HG02870 (cell line): ENCODE measurements around the gene SPEN.
"Not testable (repeated sequence)": the region's sequence is repeated elsewhere in the genome, so short reads cannot be mapped to it uniquely, and the experiment has no call there.

ENCODE experiments used
- ATAC-seq: cut with Tn5 transposase; IDR thresholded peaks from one replicate; pipeline ENCODE4 v1.9.1; 2021; ENCODE audit warnings: mild to moderate bottlenecking, moderate library complexity; ENCODE audit not compliant: unreplicated experiment

Gene SPEN

GRCh38 chr1:15847100-15847892 lies at the start of gene SPEN:
SPEN (plus strand) TSS chr1:15847707; CDS start chr1:15848068, 361 bp downstream.
- peak; percentile 48 for ATAC-seq

- ATAC-seq, result no peak
Observed at GRCh38 chr1:15799004-15799867, 48.3 kb upstream of the SPEN start.

- ATAC-seq, result no peak
Observed at GRCh38 chr1:15799928-15800835, 47.3 kb upstream of the SPEN start.

GRCh38 chr1:15802234-15802965 lies 45.1 kb upstream of the SPEN start:
- ATAC-seq, result no peak

GRCh38 chr1:15803380-15803779 lies 44.1 kb upstream of the SPEN start:
- ATAC-seq, result no peak

GRCh38 chr1:15804060-15804459 lies 43.4 kb upstream of the SPEN start:
- no peak for ATAC-seq

GRCh38 chr1:15807121-15807520 lies 40.4 kb upstream of the SPEN start:
- no peak for ATAC-seq

GRCh38 chr1:15807549-15807948 lies 40.0 kb upstream of the SPEN start, which contains the start of gene UQCRHL:
UQCRHL (minus strand) TSS chr1:15807649; CDS start chr1:15807649, 0 bp downstream.
- ATAC-seq, result not testable (repeated sequence)

GRCh38 chr1:15808955-15809354 lies 38.6 kb upstream of the SPEN start:
- no peak for ATAC-seq

GRCh38 chr1:15810073-15810472 lies 37.4 kb upstream of the SPEN start:
- ATAC-seq, result no peak

- no peak for ATAC-seq
Observed at GRCh38 chr1:15816674-15817073, 30.8 kb upstream of the SPEN start.

GRCh38 chr1:15820478-15820877 lies 27.0 kb upstream of the SPEN start:
- ATAC-seq, result no peak

- no peak for ATAC-seq
Observed at GRCh38 chr1:15825800-15826199, 21.7 kb upstream of the SPEN start.

- ATAC-seq, result no peak
Observed at GRCh38 chr1:15826810-15827507, 20.5 kb upstream of the SPEN start.

- not testable (repeated sequence) for ATAC-seq
Observed at GRCh38 chr1:15827567-15827966, 19.9 kb upstream of the SPEN start.

GRCh38 chr1:15828931-15829330 lies 18.6 kb upstream of the SPEN start:
- not testable (repeated sequence) for ATAC-seq

- ATAC-seq, result no peak
Observed at GRCh38 chr1:15830258-15830657, 17.2 kb upstream of the SPEN start.

- no peak for ATAC-seq
Observed at GRCh38 chr1:15833069-15833679, 14.3 kb upstream of the SPEN start.

- ATAC-seq, result no peak
Observed at GRCh38 chr1:15833842-15834405, 13.6 kb upstream of the SPEN start.
